ENCODE data around the gene TMEM60.
"Not testable (repeated sequence)": the region's sequence is repeated elsewhere in the genome, so short reads cannot be mapped to it uniquely, and the experiment has no call there.

Gene TMEM60, protein sequence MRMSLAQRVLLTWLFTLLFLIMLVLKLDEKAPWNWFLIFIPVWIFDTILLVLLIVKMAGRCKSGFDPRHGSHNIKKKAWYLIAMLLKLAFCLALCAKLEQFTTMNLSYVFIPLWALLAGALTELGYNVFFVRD

DNA sequence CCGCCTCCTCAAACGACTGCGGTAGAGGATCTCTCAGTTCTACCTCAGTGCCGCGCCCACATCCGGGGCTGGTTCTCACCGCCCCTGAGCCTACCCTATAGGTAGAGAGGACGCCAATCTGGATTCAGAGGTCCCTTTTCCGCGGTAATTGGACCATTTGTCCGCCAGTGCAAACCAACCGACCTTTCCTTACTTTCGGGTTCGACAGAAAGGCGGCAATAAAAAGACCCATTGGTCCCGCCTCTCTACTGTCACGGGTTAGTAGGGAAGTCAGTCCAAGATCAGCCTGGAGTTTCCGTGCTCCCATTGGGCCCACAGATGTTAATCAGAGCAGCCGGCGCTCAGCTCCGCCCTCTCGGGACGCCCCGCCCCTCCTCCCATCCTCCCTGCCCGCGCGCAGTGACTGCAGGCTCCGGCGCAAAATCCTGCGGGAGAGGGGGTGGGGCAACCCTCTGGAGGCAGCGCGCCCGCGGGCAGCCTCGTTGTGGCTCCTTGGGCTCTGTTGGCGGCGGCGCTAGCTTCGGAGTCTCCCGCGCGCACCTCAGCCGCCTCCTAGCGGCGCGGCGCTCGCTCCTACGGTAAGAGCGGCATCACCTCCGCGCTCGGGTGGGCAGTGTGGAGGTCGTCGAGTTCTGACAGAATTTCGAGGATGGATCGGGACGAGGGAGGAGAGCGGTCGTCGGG, at the start of gene TMEM60, which contains the start of gene PHTF2:
Gene TMEM60 (minus strand): TSS at position 41 of the 684 bp plus-strand sequence. CDS start 4,061 bp downstream, outside the sequence.
Gene PHTF2 (plus strand): TSS at position 380 of the 684 bp plus-strand sequence.
- DNase-seq: peak; percentile 100

- DNase-seq: no peak
Observed at GRCh38 chr7:77846317-77847092, 48.3 kb upstream of the TMEM60 start.

DNA sequence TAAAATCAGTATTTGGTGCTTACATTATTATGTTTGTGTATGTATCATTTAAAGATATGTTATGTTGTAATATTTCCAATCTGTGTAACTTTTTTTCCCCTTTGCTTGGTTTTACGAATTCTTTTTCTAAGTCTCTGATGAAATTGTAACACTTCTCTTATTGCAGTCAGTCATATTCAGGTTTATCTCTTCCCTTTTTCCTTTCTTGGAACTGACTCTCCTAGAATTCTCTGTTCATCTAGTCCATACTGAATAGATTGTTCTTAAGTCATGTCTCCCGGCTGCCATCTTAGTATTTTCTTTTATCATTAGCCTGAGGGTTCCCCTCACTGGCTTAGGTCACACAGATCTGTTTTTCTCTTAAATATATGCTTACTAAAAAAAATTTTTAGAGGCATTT, 45.0 kb upstream of the TMEM60 start:
- DNase-seq: no peak

GRCh38 chr7:77839919-77840318, 41.7 kb upstream of the TMEM60 start:
- no peak for DNase-seq

DNA sequence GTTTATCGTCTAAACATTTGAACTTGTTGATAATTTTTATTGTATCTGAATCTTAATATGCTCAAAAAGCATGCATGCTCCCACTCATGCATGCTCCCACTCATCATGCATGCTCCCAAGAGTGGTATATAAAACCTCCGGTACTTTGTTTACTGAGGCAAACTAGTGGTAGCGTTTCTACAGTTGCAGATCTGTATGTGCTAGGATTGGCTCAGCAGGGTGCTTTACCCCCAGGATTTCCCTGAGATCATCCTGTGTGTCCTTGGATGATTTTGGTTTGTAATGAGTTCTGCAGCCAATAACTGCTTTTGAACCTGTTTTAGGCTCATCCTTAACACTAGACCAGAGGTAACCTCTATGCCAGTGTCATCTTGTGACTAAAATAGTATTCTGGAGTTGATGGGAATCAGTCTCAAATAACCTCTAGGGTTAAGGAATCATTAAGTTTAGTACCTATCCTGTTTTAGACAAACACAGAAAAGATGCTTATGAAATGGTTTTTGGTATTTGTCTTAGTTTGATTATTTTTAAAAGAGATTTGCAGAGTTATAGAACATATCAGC, 40.8 kb upstream of the TMEM60 start:
- no peak for DNase-seq

GRCh38 chr7:77837966-77838365, 39.7 kb upstream of the TMEM60 start:
- no peak for DNase-seq

- DNase-seq: no peak
Observed at GRCh38 chr7:77837275-77837674, 39.0 kb upstream of the TMEM60 start.

DNA sequence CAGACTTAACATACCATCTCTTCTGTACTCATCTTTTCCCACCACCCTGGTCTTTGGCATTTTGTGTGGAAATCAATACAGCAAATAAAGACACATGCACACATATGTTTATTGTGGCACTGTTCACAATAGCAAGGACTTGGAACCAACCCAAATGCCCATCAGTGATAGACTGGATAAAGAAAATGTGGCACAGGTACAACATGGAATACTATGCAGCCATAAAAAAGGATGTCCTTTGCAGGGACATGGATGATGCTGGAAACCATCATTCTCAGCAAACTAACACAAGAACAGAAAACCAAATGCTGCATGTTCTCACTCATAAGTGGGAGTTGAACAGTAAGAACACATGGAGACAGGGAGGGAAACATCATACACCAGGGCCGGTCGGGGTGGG, 38.2 kb upstream of the TMEM60 start:
- not testable (repeated sequence) for DNase-seq

GRCh38 chr7:77833136-77833535, 34.9 kb upstream of the TMEM60 start:
- no peak for DNase-seq

DNA sequence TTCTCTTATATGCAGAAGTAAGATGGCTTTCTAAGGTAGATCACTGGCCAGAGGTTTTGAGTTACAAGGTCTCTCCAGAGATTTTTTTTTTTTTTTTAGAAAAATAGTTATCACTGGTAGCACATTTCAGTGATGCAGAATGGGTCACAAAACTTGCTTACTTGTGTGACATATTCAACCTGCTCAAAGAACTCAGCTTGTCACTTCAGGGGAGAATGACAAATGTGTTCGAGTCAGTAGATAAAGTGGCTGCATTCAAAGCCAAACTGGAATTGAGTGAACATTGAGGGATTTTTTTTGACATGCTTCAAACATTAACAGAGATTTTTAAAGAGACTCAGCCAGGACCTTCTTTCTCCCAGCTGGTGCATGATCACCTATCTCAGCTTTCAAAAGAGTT, 33.7 kb upstream of the TMEM60 start:
- DNase-seq: no peak

DNA sequence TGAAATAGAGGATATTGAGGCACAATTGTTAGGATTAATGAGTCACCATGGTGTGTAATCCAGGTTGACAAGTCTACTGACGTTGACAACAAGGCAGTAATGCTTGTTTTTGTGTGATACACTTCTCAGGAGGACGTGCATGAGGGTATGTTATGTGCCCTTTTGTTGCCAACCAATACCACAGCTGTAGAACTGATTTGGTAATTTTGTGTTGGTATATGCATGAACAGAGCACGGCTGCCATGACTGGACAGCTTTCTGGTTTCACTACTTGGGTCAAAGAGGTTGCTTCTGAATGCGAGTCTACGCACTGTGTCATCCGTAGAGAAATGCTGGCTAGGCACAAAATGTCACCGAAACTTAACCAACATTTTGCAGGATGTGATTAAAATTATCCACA, 33.2 kb upstream of the TMEM60 start:
- no peak for DNase-seq

- no peak for DNase-seq
Observed at GRCh38 chr7:77830649-77831355, 32.6 kb upstream of the TMEM60 start.

GRCh38 chr7:77827999-77828398, 29.8 kb upstream of the TMEM60 start:
- no peak for DNase-seq

DNA sequence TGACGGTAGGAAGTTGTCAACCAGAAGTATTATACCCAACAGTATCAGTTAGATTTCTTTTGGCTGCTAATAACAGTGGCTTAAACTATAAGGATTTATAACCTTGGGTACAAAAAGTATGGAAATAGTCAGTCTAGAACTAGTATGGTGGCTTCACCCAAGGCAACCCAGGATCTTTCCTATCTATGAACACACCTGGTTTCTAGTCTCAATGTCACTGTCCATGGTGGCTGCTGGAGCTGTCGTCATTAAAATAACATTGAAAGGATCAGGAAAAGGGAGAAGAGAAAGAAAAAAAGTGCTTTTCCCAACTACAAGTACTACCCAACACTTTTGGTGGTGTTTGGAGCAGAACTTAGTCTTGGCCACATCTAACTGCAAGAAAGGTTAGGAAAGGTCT, 28.1 kb upstream of the TMEM60 start:
- DNase-seq: no peak

DNA sequence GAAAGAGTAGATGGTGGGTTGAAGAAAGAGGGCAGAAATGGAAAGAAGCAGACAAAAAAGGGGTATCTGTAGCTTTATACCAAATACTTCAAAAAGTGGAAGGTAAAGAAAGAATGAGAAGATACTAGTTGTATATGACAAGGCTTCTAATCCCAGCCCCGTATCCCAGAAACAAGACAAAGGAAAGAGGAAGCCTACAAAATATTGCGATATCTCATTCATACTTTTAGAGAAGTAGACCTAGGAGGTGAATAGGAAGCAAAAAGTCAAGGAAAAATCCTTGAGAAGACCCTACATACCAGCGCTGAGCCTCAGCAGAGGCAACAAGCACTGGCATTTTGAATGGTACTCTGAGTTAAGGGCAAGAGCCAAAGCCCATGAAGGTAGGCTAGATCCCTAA, 26.9 kb upstream of the TMEM60 start:
- no peak for DNase-seq

DNA sequence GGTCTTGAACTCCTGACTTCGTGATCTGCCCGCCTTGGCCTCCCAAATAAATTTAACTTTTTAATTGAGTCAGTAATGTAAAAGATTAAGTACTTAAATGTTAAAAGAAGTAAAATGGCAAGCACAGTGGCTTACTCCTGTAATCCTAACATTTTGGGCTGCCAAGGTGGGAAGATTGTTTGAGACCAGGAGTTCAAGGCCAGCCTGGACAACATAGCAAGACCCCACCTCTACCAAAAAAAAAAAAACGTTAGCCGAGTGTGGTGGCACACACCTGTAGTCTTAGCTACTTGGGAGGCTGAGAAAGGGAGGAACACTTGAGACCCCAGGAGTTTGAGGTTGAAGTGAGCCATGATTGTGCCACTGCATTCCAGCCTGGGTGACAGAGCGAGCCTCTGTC, 26.4 kb upstream of the TMEM60 start:
- no peak for DNase-seq

- no peak for DNase-seq
Observed at GRCh38 chr7:77823787-77824186, 25.6 kb upstream of the TMEM60 start.

GRCh38 chr7:77822269-77822668, 24.0 kb upstream of the TMEM60 start:
- no peak for DNase-seq

GRCh38 chr7:77820967-77821366, 22.7 kb upstream of the TMEM60 start:
- DNase-seq: no peak

- DNase-seq: no peak
Observed at GRCh38 chr7:77819021-77819420, 20.8 kb upstream of the TMEM60 start.

GRCh38 chr7:77813180-77813579, 14.9 kb upstream of the TMEM60 start:
- no peak for DNase-seq

- no peak for DNase-seq
Observed at GRCh38 chr7:77812290-77812685, 14.1 kb upstream of the TMEM60 start.

Data from DMS 273 treated with DMSO at 0.1 percent for 48 hours (cell line).